ENCODE measurements around the gene OOSP4B.

DNA sequence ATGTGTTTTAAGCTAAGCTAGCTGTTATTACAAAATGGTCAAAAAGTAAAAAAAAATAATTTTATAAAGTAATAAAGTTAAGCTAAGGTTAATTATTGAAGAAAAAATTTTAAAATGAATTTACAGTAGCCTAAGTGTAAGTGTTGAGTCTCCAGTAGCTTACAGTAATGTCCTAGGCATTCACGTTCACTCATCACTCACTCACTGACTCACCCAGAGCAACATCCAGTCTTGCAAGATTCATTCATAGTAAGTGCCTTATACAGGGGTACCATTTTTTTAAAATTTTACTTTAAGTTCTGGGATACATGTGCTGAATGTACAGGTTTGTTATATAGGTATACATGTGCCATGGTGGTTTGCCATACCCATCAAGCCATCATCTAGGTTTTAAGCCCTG, 11.6 kb upstream of the OOSP4B start:
- TF ChIP-seq, protein P1, sequence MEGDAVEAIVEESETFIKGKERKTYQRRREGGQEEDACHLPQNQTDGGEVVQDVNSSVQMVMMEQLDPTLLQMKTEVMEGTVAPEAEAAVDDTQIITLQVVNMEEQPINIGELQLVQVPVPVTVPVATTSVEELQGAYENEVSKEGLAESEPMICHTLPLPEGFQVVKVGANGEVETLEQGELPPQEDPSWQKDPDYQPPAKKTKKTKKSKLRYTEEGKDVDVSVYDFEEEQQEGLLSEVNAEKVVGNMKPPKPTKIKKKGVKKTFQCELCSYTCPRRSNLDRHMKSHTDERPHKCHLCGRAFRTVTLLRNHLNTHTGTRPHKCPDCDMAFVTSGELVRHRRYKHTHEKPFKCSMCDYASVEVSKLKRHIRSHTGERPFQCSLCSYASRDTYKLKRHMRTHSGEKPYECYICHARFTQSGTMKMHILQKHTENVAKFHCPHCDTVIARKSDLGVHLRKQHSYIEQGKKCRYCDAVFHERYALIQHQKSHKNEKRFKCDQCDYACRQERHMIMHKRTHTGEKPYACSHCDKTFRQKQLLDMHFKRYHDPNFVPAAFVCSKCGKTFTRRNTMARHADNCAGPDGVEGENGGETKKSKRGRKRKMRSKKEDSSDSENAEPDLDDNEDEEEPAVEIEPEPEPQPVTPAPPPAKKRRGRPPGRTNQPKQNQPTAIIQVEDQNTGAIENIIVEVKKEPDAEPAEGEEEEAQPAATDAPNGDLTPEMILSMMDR (IDR thresholded peaks at IDR 0.05; ENCODE audit: poor library complexity, severe bottlenecking): no peak
- no peak for TF ChIP-seq RAD21 (conservative IDR thresholded peaks at IDR 0.05)
- no peak for TF ChIP-seq POLR2AphosphoS5 (IDR thresholded peaks at IDR 0.05)
- no peak for TF ChIP-seq SMC3 (conservative IDR thresholded peaks at IDR 0.05; ENCODE audit: poor library complexity)
- TF ChIP-seq EZH2 (IDR thresholded peaks at IDR 0.05; ENCODE audit: borderline replicate concordance, insufficient read depth, low read length, poor library complexity, severe bottlenecking): no peak
- TF ChIP-seq, protein P2, sequence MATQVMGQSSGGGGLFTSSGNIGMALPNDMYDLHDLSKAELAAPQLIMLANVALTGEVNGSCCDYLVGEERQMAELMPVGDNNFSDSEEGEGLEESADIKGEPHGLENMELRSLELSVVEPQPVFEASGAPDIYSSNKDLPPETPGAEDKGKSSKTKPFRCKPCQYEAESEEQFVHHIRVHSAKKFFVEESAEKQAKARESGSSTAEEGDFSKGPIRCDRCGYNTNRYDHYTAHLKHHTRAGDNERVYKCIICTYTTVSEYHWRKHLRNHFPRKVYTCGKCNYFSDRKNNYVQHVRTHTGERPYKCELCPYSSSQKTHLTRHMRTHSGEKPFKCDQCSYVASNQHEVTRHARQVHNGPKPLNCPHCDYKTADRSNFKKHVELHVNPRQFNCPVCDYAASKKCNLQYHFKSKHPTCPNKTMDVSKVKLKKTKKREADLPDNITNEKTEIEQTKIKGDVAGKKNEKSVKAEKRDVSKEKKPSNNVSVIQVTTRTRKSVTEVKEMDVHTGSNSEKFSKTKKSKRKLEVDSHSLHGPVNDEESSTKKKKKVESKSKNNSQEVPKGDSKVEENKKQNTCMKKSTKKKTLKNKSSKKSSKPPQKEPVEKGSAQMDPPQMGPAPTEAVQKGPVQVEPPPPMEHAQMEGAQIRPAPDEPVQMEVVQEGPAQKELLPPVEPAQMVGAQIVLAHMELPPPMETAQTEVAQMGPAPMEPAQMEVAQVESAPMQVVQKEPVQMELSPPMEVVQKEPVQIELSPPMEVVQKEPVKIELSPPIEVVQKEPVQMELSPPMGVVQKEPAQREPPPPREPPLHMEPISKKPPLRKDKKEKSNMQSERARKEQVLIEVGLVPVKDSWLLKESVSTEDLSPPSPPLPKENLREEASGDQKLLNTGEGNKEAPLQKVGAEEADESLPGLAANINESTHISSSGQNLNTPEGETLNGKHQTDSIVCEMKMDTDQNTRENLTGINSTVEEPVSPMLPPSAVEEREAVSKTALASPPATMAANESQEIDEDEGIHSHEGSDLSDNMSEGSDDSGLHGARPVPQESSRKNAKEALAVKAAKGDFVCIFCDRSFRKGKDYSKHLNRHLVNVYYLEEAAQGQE (IDR thresholded peaks at IDR 0.05; ENCODE audit: borderline replicate concordance): no peak
- no peak for TF ChIP-seq EP300 (conservative IDR thresholded peaks at IDR 0.05; ENCODE audit: poor library complexity, severe bottlenecking)

Measured in neural cell (in vitro differentiated cells).